ENCODE data around the gene STMN1.

STMN1 gene

DNA sequence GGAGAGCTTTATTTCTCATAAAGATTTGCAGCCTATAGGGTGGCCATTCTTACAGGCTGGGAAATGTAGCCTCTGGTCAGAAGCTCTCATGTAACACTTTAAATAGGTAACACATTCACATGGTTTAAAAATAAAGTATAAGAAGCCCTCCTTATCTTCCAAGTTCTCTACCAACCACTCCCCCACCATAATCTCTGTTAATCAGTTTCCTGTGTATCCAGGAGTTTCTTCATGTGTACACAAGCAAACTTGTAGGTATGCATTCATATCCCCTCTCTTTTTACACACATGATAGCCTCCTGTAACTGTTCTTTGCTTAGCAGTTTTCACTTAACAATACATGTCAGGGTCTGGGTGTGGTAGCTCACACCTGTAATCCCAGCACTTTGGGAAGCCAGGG, 4.9 kb upstream of the STMN1 start:
- peaks cover 1% of the 10 kb centered on the region for H3K9me3 Mint-ChIP-seq
- ATAC-seq (ENCODE audit: low read depth), result no peak
- peaks cover 9% of the 10 kb centered on the region for H3K4me1 Mint-ChIP-seq
- no peak for DNase-seq (ENCODE audit: low spot score in 2 of 2)
- no peaks in the 10 kb centered on the region for H3K27me3 Mint-ChIP-seq
- H3K36me3 Mint-ChIP-seq, result no peaks in the 10 kb centered on the region
- no peak overlapping the region for H3K27ac Mint-ChIP-seq
- no peak overlapping the region for H3K4me3 Mint-ChIP-seq

DNA sequence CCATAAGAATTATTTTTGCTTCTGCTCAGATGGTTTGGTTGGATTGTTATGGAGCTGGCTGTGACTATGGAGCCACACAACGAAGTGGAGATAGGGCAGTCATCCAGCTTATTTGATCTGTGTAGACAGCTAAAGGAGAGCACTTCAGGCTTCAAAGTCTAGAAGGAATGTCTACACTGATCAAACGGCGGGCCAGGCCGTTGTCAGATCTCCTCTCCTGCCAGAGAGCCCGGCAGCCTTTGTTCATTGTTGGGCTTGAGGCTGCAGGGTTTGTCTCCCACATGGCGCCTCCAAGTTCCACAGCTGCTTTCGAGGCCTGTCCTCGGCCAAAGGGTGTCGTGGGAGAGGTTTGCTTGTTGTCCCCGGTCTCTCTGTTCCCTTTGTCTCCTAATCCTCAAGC, 2.8 kb upstream of the STMN1 start:
- no peaks in the 10 kb centered on the region for H3K36me3 Mint-ChIP-seq
- no peak for ATAC-seq (ENCODE audit: low read depth)
- no peak overlapping the region for H3K27ac Mint-ChIP-seq
- no peak overlapping the region for H3K4me3 Mint-ChIP-seq
- no peaks in the 10 kb centered on the region for H3K27me3 Mint-ChIP-seq
- peaks cover 14% of the 10 kb centered on the region for H3K4me1 Mint-ChIP-seq
- H3K9me3 Mint-ChIP-seq, result peaks cover 1% of the 10 kb centered on the region
- DNase-seq (ENCODE audit: low spot score in 2 of 2), result no peak

DNA sequence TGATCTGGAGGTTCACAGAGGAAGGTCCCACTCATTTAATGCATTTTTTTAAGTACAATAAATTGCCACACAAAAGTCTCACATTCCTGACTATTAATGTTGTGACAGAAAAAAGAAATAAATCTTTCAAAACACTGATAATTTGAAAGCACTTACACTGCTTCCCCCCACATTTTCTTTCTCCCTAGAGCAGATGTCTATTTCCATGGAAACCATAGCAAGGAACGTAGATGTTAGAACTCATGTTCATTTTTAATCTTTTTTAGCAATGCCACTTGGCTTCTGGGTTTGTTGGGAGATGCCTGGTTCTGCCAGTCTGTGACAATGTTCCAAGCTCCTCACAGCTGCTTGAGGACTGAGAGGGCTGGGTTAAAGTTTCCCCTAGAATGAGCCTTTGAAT, 1.9 kb upstream of the STMN1 start:
- Mint-ChIP-seq H3K4me1 (peaks cover 14% of the 10 kb centered on the region), H3K27me3 (no peaks in the 10 kb centered on the region), H3K9me3 (peaks cover 1% of the 10 kb centered on the region), H3K36me3 (no peaks in the 10 kb centered on the region), H3K4me3 (no peak overlapping the region), H3K27ac (no peak overlapping the region)
- ATAC-seq (ENCODE audit: low read depth) (no peak), DNase-seq (ENCODE audit: low spot score in 2 of 2) (no peak)

DNA sequence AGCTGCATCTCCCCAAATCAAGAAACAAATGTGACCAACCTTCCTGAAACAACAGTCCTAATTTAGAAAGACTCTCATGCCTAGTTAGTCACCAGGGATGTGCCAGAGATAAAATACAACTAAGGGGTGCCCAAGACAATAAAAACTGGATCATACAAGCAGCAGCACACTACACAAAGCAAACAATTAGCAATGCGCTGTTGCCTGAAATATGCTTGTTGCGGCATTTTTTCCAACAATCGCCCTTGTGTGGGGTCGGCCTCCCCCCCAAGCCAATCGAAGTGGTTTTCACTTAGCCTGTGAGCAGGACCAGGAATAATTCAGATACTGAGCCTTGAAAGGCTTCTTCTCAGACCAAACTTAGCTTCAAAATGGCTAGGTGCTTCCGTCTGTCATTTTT, 1.4 kb upstream of the STMN1 start:
- H3K27ac Mint-ChIP-seq, result peak overlapping the region; percentile 76
- no peak for ATAC-seq (ENCODE audit: low read depth)

DNA sequence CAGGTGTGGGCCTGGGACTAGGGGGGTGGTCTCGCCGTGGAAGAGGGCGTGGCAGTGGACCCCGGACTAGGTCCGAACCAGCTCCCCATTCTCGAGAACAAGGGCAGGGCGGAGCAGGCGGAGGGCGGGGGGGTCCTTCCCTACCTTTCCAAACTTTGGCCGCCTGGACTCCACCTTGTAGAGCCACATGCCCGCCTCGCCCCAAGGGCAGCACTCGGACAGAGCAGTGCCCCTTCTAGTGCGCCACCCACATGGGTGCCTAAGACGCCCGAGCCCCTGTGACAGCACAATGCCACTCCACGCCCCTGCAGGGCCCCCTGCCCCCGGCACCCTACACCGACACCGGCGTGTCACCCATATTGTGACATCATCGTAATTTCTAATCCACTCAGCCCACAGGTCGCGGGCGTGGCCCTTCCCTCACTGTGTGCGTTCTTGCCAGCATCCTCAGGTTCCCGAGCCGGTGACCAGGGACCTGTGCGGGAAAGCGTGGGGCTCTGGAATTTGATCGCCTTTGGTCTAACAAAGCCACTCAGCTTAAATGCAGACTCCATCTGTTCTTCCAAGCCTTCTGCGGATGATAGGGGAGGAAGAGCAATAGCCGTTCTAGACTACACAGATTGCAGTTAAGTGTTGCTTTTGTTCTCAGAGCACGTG, 553 bp upstream of the STMN1 start:
- H3K27ac Mint-ChIP-seq, result peak overlapping the region; percentile 76
- H3K27me3 Mint-ChIP-seq, result no peaks in the 10 kb centered on the region
- peaks cover 14% of the 10 kb centered on the region for H3K4me1 Mint-ChIP-seq
- H3K36me3 Mint-ChIP-seq, result no peaks in the 10 kb centered on the region
- ATAC-seq (ENCODE audit: low read depth), result no peak
- peak overlapping the region; percentile 97 for H3K4me3 Mint-ChIP-seq
- no peak for DNase-seq (ENCODE audit: low spot score in 2 of 2)
- H3K9me3 Mint-ChIP-seq, result peaks cover 1% of the 10 kb centered on the region

More for the DNA sequence above, 1.4 kb upstream of the STMN1 start:
- H3K4me1 Mint-ChIP-seq, result peaks cover 14% of the 10 kb centered on the region
- H3K9me3 Mint-ChIP-seq, result peaks cover 1% of the 10 kb centered on the region
- no peaks in the 10 kb centered on the region for H3K36me3 Mint-ChIP-seq
- no peaks in the 10 kb centered on the region for H3K27me3 Mint-ChIP-seq
- H3K4me3 Mint-ChIP-seq, result peak overlapping the region; percentile 97
- no peak for DNase-seq (ENCODE audit: low spot score in 2 of 2)

DNA sequence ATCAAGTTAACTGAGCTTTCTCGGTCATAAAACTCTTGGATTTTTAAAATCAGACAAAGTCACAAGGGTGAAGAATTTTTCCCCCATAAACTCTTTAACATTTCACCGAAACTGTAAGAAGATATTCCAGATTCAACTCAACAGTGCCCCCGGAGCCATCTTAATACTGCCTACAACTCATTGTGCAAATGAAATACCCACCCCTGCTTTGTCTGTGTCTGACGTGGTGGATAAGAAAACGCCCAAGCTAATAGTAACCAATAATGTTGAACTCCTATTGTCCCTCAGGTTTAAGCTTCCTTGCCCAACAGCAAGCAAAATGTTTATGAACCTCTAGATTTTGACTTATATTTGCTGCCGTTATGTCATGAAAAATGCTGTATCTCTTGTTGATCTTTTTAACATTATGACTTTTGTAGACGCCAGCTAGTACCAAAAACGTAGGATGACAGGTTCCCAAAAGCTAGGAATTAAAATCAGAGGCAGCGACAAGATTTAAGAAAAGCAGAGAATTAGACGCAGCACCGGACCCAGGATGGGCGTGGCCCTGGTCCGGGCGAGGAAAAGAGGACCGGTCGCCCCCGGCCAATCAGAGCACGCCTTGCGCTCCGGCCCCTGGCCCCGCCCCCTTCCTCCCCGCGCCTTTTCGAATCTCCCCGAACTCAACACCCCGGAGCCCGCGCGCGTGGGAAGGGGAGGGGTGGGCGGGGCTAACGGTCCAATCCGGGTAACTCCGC, 1.1 kb downstream of the STMN1 start:
- H3K9me3 Mint-ChIP-seq, result no peaks in the 10 kb centered on the region
- peak; percentile 69 to 75 for DNase-seq (ENCODE audit: low spot score in 2 of 2)
- H3K27ac Mint-ChIP-seq, result peak overlapping the region; percentile 91
- H3K36me3 Mint-ChIP-seq, result peaks cover 3% of the 10 kb centered on the region
- H3K4me3 Mint-ChIP-seq, result peak overlapping the region; percentile 97
- peaks cover 14% of the 10 kb centered on the region for H3K4me1 Mint-ChIP-seq
- ATAC-seq (ENCODE audit: low read depth), result peak; percentile 67
- no peaks in the 10 kb centered on the region for H3K27me3 Mint-ChIP-seq

DNA sequence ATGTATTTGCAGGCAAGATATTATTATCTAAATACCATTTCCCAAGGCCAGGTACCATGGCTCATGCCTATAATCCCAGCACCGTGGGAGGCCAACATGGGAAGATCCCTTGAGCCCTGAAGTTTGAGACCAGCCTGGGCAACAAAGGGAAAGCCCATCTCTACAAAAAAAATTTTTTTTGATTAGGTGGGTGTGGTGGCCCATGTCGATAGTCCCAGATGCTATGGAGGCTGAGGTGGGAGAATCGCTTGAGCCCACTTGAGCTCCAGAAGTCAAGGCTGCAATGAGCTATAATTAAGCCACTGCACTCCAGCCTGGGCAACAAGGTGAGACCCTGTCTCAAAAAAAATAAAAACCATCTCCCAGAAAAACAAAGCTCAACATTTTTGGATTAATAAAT, 2.2 kb downstream of the STMN1 start:
- H3K9me3 Mint-ChIP-seq, result no peaks in the 10 kb centered on the region
- peaks cover 3% of the 10 kb centered on the region for H3K36me3 Mint-ChIP-seq
- no peak overlapping the region for H3K4me3 Mint-ChIP-seq
- ATAC-seq (ENCODE audit: low read depth) (no peak), DNase-seq (ENCODE audit: low spot score in 2 of 2) (no peak)
- no peak overlapping the region for H3K27ac Mint-ChIP-seq
- no peaks in the 10 kb centered on the region for H3K27me3 Mint-ChIP-seq
- peaks cover 14% of the 10 kb centered on the region for H3K4me1 Mint-ChIP-seq

DNA sequence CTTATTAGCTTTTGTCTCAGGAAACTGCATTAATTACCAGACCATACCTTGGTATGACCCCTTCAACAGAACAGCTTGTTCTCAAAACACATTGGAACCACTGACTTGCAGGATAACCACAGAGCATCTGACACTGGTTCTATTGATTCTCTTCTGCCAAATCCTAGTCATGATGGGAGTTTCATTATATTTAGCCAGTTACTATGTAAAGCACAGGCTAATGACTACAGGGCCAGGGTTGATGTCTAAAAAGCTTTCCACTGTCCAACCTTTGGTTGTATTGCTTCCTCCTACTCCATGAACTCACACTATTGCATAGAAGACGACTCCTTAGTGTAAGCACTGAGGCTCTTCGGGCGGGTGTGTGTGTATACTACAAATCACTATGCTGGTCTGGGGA, 3.8 kb downstream of the STMN1 start:
- Mint-ChIP-seq H3K4me3 (no peak overlapping the region), H3K9me3 (no peaks in the 10 kb centered on the region), H3K36me3 (peaks cover 3% of the 10 kb centered on the region), H3K27ac (no peak overlapping the region), H3K4me1 (peaks cover 14% of the 10 kb centered on the region), H3K27me3 (no peaks in the 10 kb centered on the region)
- ATAC-seq (ENCODE audit: low read depth), result no peak
- no peak for DNase-seq (ENCODE audit: low spot score in 2 of 2)

DNA sequence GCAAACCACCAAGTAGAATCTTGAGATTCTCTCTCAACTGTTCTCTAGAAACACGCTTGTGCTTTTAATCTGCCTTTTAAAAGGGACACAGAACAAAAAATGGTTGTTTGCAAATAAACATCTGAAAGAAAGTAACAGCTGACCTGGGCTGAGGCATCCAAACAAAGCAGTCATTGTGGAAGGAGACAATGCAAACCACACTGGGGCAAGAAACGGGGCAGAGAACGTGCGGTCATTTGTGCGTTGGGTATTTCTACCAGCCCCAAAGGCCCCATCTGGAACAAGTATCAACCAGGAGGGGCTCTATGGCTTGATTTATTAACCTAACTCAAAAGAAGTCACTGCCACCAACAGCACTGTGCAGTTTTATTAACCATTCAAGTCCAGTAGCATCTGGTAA, 6.0 kb downstream of the STMN1 start:
- H3K4me1 Mint-ChIP-seq, result peaks cover 9% of the 10 kb centered on the region
- no peaks in the 10 kb centered on the region for H3K27me3 Mint-ChIP-seq
- H3K4me3 Mint-ChIP-seq, result no peak overlapping the region
- no peaks in the 10 kb centered on the region for H3K9me3 Mint-ChIP-seq
- no peak for ATAC-seq (ENCODE audit: low read depth)
- DNase-seq (ENCODE audit: low spot score in 2 of 2), result no peak
- peaks cover 3% of the 10 kb centered on the region for H3K36me3 Mint-ChIP-seq
- H3K27ac Mint-ChIP-seq, result no peak overlapping the region

DNA sequence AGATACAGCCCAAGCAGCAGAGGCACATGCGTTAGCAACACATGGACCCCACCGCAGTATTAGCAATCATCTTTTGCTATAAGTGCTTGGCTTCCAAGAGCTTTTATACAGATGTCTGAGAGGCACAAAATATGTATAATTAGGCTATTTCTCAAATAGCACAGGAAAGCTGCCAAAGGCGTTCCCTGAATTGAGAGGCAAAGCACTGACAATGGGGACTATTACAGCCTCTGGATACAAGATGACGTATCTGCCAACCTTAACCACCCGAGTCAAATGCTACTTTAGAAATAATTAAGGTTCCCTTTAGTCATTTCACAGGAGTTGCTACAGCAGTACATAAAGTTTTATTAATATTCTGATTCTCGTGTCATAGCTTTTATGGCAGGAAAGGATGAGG, 6.4 kb downstream of the STMN1 start:
- Mint-ChIP-seq H3K27ac (no peak overlapping the region), H3K4me1 (peaks cover 6% of the 10 kb centered on the region), H3K36me3 (peaks cover 3% of the 10 kb centered on the region), H3K9me3 (no peaks in the 10 kb centered on the region), H3K27me3 (no peaks in the 10 kb centered on the region), H3K4me3 (no peak overlapping the region)
- DNase-seq (ENCODE audit: low spot score in 2 of 2), result no peak
- ATAC-seq (ENCODE audit: low read depth), result no peak

DNA sequence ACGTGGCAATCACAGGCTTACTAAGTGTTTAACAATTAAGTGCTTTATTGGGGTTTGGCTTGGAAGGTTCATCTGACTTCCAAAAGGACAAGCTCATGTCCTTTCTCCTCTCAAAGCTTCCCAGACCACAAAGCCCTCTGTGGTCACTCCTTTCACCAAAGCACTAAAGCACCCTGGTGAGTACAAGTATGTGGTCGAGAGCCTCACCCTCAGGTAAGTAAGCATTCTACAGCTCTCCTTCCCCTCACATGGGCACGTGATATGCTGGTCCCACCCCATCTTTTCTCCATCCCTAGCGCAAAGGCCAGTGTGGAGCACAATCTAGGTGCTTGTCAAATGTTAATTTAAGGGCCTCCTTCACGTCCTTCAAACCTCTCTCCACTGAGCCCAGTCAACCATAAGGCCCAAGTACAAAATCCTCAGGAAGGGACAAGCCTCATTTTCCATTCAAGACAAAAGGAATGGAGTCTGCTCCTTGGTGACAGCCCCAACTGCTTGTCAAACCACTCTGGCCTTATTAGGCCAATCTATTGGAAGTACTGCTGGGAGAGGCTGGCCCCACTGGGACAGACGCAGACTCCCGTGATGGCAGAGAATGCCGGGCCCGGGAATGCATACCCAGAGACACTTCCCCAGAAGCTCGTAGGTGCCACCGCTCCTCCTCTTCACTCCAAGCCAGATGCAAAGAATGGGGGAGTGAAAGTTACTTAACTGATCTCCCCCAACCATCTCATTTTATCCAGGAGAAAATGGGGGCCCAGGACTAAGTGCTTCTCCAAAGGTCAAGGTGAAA, 7.8 kb downstream of the STMN1 start:
- Mint-ChIP-seq H3K36me3 (peaks cover 3% of the 10 kb centered on the region), H3K27ac (no peak overlapping the region), H3K4me1 (peaks cover 3% of the 10 kb centered on the region), H3K27me3 (no peaks in the 10 kb centered on the region), H3K9me3 (no peaks in the 10 kb centered on the region), H3K4me3 (no peak overlapping the region)
- DNase-seq (ENCODE audit: low spot score in 2 of 2), result no peak
- ATAC-seq (ENCODE audit: low read depth), result no peak

DNA sequence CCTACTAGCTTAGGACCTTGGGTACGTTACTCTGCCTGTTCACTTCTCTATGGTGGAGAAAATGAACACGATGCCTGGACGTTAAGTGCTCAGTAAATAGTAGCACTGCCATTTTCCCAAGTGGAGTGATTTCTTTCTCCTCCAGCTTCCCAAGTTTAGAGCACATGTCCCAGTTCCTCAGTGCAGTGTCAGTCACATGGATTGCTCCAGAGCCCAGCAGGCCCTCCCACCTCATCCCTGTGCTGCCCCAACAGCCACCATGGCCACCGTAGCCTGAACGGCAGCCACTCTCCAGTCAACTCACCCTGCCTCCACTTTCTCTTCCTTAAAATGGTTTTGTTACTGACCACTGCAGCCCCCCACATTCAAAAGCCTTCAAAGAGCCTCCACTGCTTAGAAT, 8.5 kb downstream of the STMN1 start:
- DNase-seq (ENCODE audit: low spot score in 2 of 2), result no peak
- peaks cover 3% of the 10 kb centered on the region for H3K36me3 Mint-ChIP-seq
- no peak for ATAC-seq (ENCODE audit: low read depth)
- H3K9me3 Mint-ChIP-seq, result no peaks in the 10 kb centered on the region
- H3K27ac Mint-ChIP-seq, result no peak overlapping the region
- no peaks in the 10 kb centered on the region for H3K27me3 Mint-ChIP-seq
- H3K4me1 Mint-ChIP-seq, result peaks cover 3% of the 10 kb centered on the region
- no peak overlapping the region for H3K4me3 Mint-ChIP-seq

DNA sequence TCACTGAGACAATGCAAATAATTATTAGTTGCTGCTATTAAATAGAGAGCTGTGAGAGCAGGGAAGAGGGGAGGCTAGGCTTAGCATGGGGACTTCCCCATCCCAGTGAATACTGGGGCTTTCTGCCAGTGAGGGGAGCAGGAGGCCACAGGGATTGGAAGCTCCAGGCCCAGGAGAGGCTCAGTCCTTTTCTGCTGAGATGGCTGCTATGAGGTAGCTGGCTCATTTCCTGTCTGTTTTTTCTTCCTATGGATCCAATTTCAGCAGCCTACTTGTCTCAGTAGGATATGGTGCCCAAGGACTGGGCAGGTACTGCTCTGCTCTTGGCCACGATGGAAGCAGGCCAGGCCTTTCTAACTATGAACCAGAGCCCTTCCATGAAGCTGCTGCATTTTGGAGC, 10.0 kb downstream of the STMN1 start:
- Mint-ChIP-seq H3K27ac (no peak overlapping the region), H3K36me3 (peaks cover under 1% of the 10 kb centered on the region), H3K27me3 (no peaks in the 10 kb centered on the region), H3K9me3 (no peaks in the 10 kb centered on the region), H3K4me3 (no peak overlapping the region), H3K4me1 (peaks cover 3% of the 10 kb centered on the region)
- ATAC-seq (ENCODE audit: low read depth), result no peak
- DNase-seq (ENCODE audit: low spot score in 2 of 2), result no peak

DNA sequence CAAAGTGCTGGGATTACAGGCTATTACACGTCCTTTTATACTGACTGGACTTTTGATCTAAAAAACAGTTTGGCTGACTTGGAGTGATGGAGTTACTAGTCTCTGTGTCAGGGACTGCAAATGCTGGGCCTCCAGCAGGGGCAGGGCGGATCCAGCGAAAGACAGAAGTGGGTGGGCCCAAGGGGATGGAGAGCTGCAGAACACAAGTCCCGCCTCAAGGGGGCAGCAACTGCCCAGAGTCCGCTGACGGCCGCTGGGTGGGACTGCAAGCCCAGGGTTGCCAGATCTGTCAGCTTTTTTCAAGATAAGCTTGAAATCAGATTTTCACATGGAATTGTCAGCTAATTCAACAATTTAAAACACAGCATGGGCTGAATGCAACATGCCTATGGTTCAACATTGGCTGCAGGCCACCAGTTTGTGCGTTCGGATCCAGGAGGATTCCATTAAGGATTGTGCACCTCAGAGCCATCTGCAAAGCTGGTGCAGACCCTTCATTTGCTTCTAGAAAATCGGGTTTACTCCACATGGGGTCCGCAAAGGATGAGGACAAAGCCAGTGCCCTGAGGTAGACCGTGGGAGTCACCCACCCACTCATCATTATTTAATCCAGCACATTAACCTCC, 10.7 kb downstream of the STMN1 start:
- Mint-ChIP-seq H3K9me3 (no peaks in the 10 kb centered on the region), H3K4me3 (peak overlapping the region; percentile 12), H3K36me3 (no peaks in the 10 kb centered on the region), H3K4me1 (peaks cover 3% of the 10 kb centered on the region), H3K27ac (no peak overlapping the region), H3K27me3 (no peaks in the 10 kb centered on the region)
- DNase-seq (ENCODE audit: low spot score in 2 of 2) (peak; percentile 90 to 92), ATAC-seq (ENCODE audit: low read depth) (peak; percentile 99)

Measured in memory B cell (primary cell).